IPS-20b (cell line): ENCODE measurements around the gene CCDC89.

Experiments
- H3K27ac ChIP-seq: one replicate; pipeline ENCODE4 v1.5.1; 2013; ENCODE audit warnings: low read length
- H3K27me3 ChIP-seq: 2 replicates; pipeline ENCODE4 v1.6.1; 2013; ENCODE audit warnings: mild to moderate bottlenecking, low read length, inconsistent platforms; ENCODE audit not compliant: insufficient read depth
- H3K36me3 ChIP-seq: 2 replicates; pipeline ENCODE4 v1.6.1; 2013; ENCODE audit warnings: low read depth, mild to moderate bottlenecking, inconsistent platforms, low read length, moderate library complexity; ENCODE audit not compliant: insufficient read depth
- H3K4me1 ChIP-seq: 2 replicates; pipeline ENCODE4 v1.6.1; 2013; ENCODE audit warnings: mild to moderate bottlenecking, control low read depth, inconsistent platforms, low read length, moderate library complexity; ENCODE audit not compliant: insufficient read depth
- H3K4me3 ChIP-seq: 2 replicates; pipeline ENCODE4 v1.5.1; 2013; ENCODE audit warnings: mild to moderate bottlenecking, low read length, inconsistent platforms
- H3K9ac ChIP-seq: 2 replicates; pipeline ENCODE4 v1.6.1; 2013; ENCODE audit warnings: low read depth, mild to moderate bottlenecking, inconsistent platforms, low read length, moderate library complexity
- H3K9me3 ChIP-seq: 2 replicates; pipeline ENCODE4 v1.6.1; 2013; ENCODE audit warnings: mild to moderate bottlenecking, low read depth, low read length, inconsistent platforms; ENCODE audit not compliant: insufficient read depth

CCDC89 gene

GRCh38 chr11:85685820-85686459 is at the start of gene CCDC89:
Gene CCDC89 (minus strand): TSS chr11:85686195. CDS start chr11:85686130, 65 bp downstream.
- H3K27me3 ChIP-seq = no peaks in the 10 kb centered on the region
- peaks cover 1% of the 10 kb centered on the region; the same call in 1 of the 2 replicates for H3K4me1 ChIP-seq
- H3K9me3 ChIP-seq = no peaks in the 10 kb centered on the region
- H3K4me3 ChIP-seq = no peak within 1 kb of the TSS
- no peak within 1 kb of the TSS for H3K9ac ChIP-seq
- no peaks in the 10 kb centered on the region for H3K36me3 ChIP-seq
- no peak within 1 kb of the TSS for H3K27ac ChIP-seq

DNA sequence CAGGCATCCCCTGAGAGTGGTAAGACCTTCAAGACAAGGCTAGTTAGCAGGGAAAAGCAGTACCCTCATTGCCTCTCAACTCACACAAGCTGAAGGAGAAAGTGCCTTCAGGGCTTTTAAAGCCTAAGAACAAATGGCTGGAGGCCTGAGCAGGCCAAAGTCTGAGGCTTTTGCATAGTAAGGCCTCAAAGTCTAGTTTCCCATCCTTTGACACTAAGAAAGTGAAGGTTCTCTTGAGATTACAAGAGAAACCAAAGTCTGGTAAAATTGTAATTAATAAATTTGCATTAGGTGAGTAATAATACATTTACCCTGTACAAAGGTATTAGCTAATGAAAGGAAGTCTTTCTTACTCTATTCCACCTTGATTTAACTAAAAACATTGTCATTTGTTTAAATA is 47.0 kb upstream of the CCDC89 start:
- H3K36me3 ChIP-seq = no peaks in the 10 kb centered on the region
- H3K27ac ChIP-seq = no peak overlapping the region
- 0 out of 2 replicates have a peak, but pooled peaks cover 3% of the 10 kb centered on the region for H3K4me1 ChIP-seq
- H3K9ac ChIP-seq = no peak overlapping the region
- no peaks in the 10 kb centered on the region for H3K9me3 ChIP-seq
- H3K27me3 ChIP-seq = no peaks in the 10 kb centered on the region
- H3K4me3 ChIP-seq = no peak overlapping the region

GRCh38 chr11:85726381-85726780 is 40.4 kb upstream of the CCDC89 start:
- H3K27me3 ChIP-seq = no peaks in the 10 kb centered on the region
- no peaks in the 10 kb centered on the region for H3K36me3 ChIP-seq
- H3K9ac ChIP-seq = no peak overlapping the region
- H3K27ac ChIP-seq = no peak overlapping the region
- H3K4me1 ChIP-seq = no peaks in the 10 kb centered on the region; the same call in 1 of the 2 replicates
- H3K9me3 ChIP-seq = no peaks in the 10 kb centered on the region
- no peak overlapping the region for H3K4me3 ChIP-seq

- no peaks in the 10 kb centered on the region for H3K27me3 ChIP-seq
- no peak overlapping the region for H3K4me3 ChIP-seq
- no peak overlapping the region for H3K27ac ChIP-seq
- no peaks in the 10 kb centered on the region for H3K9me3 ChIP-seq
- H3K36me3 ChIP-seq = no peaks in the 10 kb centered on the region
- H3K4me1 ChIP-seq = peaks cover under 1% of the 10 kb centered on the region
- H3K9ac ChIP-seq = no peak overlapping the region
Observed at GRCh38 chr11:85725510-85726258, 39.7 kb upstream of the CCDC89 start.

- H3K27me3 ChIP-seq = no peaks in the 10 kb centered on the region
- H3K9me3 ChIP-seq = no peaks in the 10 kb centered on the region
- no peaks in the 10 kb centered on the region for H3K36me3 ChIP-seq
- H3K27ac ChIP-seq = no peak overlapping the region
- H3K9ac ChIP-seq = no peak overlapping the region
- H3K4me1 ChIP-seq = peaks cover 9% of the 10 kb centered on the region
- no peak overlapping the region for H3K4me3 ChIP-seq
Observed at GRCh38 chr11:85724748-85725465, 38.9 kb upstream of the CCDC89 start.

DNA sequence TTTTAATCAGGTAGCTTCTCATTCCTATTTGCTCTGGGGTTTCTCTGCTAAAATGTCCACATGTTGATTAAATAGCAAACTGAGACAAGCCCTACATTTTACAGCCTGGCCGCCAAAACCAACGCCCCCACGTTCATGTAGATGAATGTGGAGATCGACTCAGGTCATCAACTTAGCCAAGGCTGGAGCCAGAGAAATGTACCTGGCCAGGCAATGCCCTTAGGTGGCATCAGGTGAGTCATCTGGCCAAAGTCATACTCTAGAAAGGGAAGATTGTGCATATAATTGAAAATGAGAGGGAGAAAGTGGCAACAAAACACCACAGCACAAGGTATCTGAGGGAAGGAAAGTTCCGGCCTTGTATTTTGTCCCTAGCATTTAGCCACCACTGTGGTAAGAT is 37.1 kb upstream of the CCDC89 start:
- H3K9me3 ChIP-seq = no peaks in the 10 kb centered on the region
- H3K36me3 ChIP-seq = no peaks in the 10 kb centered on the region
- peaks cover 22% of the 10 kb centered on the region for H3K4me1 ChIP-seq
- no peaks in the 10 kb centered on the region for H3K27me3 ChIP-seq
- no peak overlapping the region for H3K27ac ChIP-seq
- no peak overlapping the region for H3K4me3 ChIP-seq
- no peak overlapping the region for H3K9ac ChIP-seq

- no peaks in the 10 kb centered on the region for H3K27me3 ChIP-seq
Observed at GRCh38 chr11:85721191-85721590, 35.2 kb upstream of the CCDC89 start.

GRCh38 chr11:85718991-85719807 is 33.2 kb upstream of the CCDC89 start:
- H3K4me1 ChIP-seq = peaks cover 33% of the 10 kb centered on the region; the same call in 1 of the 2 replicates
- H3K9me3 ChIP-seq = no peaks in the 10 kb centered on the region
- peak overlapping the region; percentile 57; the same call in 1 of the 2 replicates for H3K9ac ChIP-seq
- H3K36me3 ChIP-seq = no peaks in the 10 kb centered on the region
- no peaks in the 10 kb centered on the region for H3K27me3 ChIP-seq
- peak overlapping the region; percentile 13; the same call in 1 of the 2 replicates for H3K4me3 ChIP-seq
- peak overlapping the region; percentile 80 for H3K27ac ChIP-seq

More at GRCh38 chr11:85721191-85721590, 35.2 kb upstream of the CCDC89 start:
- Histone ChIP-seq H3K9me3 (no peaks in the 10 kb centered on the region), H3K36me3 (no peaks in the 10 kb centered on the region), H3K9ac (no peak overlapping the region), H3K4me3 (no peak overlapping the region), H3K27ac (no peak overlapping the region), H3K4me1 (peaks cover 31% of the 10 kb centered on the region)

GRCh38 chr11:85718126-85718943 is 32.3 kb upstream of the CCDC89 start:
- Histone ChIP-seq H3K9me3 (no peaks in the 10 kb centered on the region), H3K36me3 (no peaks in the 10 kb centered on the region), H3K27ac (peak overlapping the region; percentile 80), H3K4me1 (peaks cover 33% of the 10 kb centered on the region; the same call in 1 of the 2 replicates), H3K27me3 (no peaks in the 10 kb centered on the region), H3K4me3 (peak overlapping the region; percentile 13; the same call in 1 of the 2 replicates), H3K9ac (peak overlapping the region; percentile 57; the same call in 1 of the 2 replicates)

DNA sequence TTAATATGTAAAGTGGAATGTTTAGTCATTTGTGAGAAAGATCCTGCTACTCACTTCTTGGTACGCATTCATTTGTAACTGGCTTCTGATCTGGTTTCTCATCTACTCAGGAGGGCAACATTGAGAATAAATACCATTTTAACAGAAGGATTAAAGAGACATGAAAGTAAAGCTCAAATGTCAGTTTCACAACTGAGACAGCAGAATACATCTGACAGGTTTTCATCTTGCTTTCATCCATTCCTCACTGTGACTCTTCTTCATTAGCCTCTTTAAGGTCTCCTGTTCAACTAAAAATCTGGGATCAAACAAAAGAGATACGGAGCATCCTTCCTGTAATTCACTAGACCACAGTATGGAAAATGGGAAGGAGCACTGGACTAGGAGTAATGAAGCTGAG is 31.4 kb upstream of the CCDC89 start:
- H3K27ac ChIP-seq = no peak overlapping the region
- H3K36me3 ChIP-seq = no peaks in the 10 kb centered on the region
- 0 out of 2 replicates have a peak overlapping the region, but pooled peaks have one; percentile 8 for H3K9ac ChIP-seq
- H3K4me3 ChIP-seq = no peak overlapping the region; the same call in 1 of the 2 replicates
- no peaks in the 10 kb centered on the region for H3K27me3 ChIP-seq
- H3K9me3 ChIP-seq = no peaks in the 10 kb centered on the region
- H3K4me1 ChIP-seq = peaks cover 33% of the 10 kb centered on the region; the same call in 1 of the 2 replicates
